ENCODE data around the gene KCNJ10. TPM values are rescaled to one million over a fixed set of nuclear protein-coding genes. Genes with fewer than 3 reads are reported as not detected.

KCNJ10 gene
- total and polyA plus RNA-seq, 2 of the 13 experiments (the other 11 are each of a cell fraction or from before 2014, with no cell fraction given) = 4.4 to 10.3 TPM

DNA sequence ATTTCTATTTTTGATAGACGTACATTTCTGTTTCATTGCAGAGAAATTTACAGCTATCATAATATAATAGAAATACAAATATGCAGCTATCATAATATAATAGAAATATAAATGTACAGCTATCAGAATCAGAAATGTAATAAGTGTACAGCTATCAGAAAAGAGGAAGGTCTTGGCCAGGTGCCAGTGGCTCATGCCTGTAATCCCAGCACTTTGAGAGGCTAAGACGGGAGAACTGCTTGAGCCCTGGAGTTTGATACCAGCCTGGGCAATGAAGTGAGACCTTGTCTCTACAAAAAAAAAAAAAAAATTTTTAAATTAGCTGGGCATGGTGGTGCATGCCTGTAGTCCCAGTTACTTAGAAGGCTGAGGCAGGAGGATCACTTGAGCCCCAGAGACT is 76.0 kb downstream of the KCNJ10 start:
- peaks cover 8% of the 10 kb centered on the region; the same call in 1 of the 2 replicates for H3K4me1 ChIP-seq (ENCODE audit: insufficient read depth, low read length)
- intact Hi-C loops (cut with micrococcal nuclease; ENCODE audit: unreplicated experiment) = no loop called here
- in situ Hi-C loops (cut with HindIII; ENCODE audit: extremely low pct_ligation_motif_present, low pct_unique_long_range_greater_than_20kb) = no loop called here
- no peak overlapping the region for H3K4me3 ChIP-seq (replicated peaks in 1 of 3; ENCODE audit: insufficient read depth in 1 of 3, low read depth in 2 of 3, low read length in 3 of 3)
- H3K79me2 ChIP-seq (ENCODE audit: insufficient read depth, low read length) = no peaks in the 10 kb centered on the region
- ATAC-seq (no peak), FAIRE-seq (no peak), DNase-seq (ENCODE audit: low spot score) (no peak)
- no peaks in the 10 kb centered on the region for H3K36me3 ChIP-seq (replicated peaks in 1 of 2; ENCODE audit: control insufficient read depth in 1 of 2, insufficient read depth in 2 of 2, low read length in 2 of 2)
- H4K20me1 ChIP-seq (ENCODE audit: insufficient read depth, low read length) = no peaks in the 10 kb centered on the region
- no peak overlapping the region for H3K4me2 ChIP-seq (ENCODE audit: low read depth, low read length)
- H3K9ac ChIP-seq (ENCODE audit: insufficient read depth, low read depth, low read length) = no peak overlapping the region
- H3K9me3 ChIP-seq (ENCODE audit: low read length) = no peaks in the 10 kb centered on the region
- H3K27me3 ChIP-seq (ENCODE audit: control insufficient read depth in 1 of 2, insufficient read depth in 2 of 2, low read length in 2 of 2) = no peaks in the 10 kb centered on the region
- TF ChIP-seq CEBPB (IDR thresholded peaks at IDR 0.05; ENCODE audit: borderline replicate concordance, low read depth, low read length) (no peak), RBFOX2 (IDR thresholded peaks at IDR 0.05; ENCODE audit: low read depth, low read length) (no peak), HNRNPL (IDR thresholded peaks at IDR 0.05; ENCODE audit: low read depth, low read length) (no peak), SMARCC2 (IDR thresholded peaks at IDR 0.05) (no peak), ZNF776 (CRISPR knock-in tag; IDR thresholded peaks at IDR 0.05) (no peak), GATAD1 (CRISPR knock-in tag; IDR thresholded peaks at IDR 0.05) (no peak), SATB2 (CRISPR knock-in tag; IDR thresholded peaks at IDR 0.05) (no peak), ZBTB8A (CRISPR knock-in tag; IDR thresholded peaks at IDR 0.05; ENCODE audit: borderline replicate concordance, low read depth) (no peak), FOXK1 (CRISPR knock-in tag; IDR thresholded peaks at IDR 0.05; ENCODE audit: borderline replicate concordance, low read depth) (no peak)
- no TSS peak for BruUV-seq (replicated peaks)
- ChIA-PET CTCF (ENCODE audit: low intra/inter-chr PET ratio, low total read pairs) (no interaction called here), POLR2A (no interaction called here)
- H3K27ac ChIP-seq (ENCODE audit: extremely low read length, insufficient read depth, low read length) = no peak overlapping the region
- H2AFZ ChIP-seq (ENCODE audit: low read length) = no peak overlapping the region
- 8% methylated on average over 2 of the region's 2 CpGs for WGBS (ENCODE audit: low lambda C conversion rate)

DNA sequence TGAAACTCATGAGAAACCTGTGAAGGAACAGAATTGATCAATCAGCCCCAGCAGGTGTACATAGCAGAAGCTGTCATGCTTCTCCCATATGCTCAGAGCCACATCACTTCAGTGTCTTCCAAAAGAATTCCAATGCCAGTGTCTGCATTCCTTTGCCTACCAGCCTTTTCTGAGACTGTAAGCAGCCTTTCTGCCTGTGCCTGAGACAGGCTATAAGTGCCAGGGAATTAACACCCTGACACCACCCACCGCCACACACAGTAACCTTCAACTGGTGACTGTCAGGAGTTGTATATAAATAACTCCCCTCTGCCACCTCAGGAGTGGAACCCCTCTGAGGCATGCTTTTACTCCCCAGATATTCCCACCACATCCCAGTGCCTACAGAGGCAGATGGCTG is 77.8 kb downstream of the KCNJ10 start:
- H3K4me1 ChIP-seq (ENCODE audit: insufficient read depth, low read length) = peaks cover 8% of the 10 kb centered on the region; the same call in 1 of the 2 replicates
- DNase-seq (ENCODE audit: low spot score) (no peak), ATAC-seq (no peak), FAIRE-seq (no peak)
- no peaks in the 10 kb centered on the region for H3K27me3 ChIP-seq (ENCODE audit: control insufficient read depth in 1 of 2, insufficient read depth in 2 of 2, low read length in 2 of 2)
- no peak overlapping the region for H3K4me2 ChIP-seq (ENCODE audit: low read depth, low read length)
- no peak overlapping the region for H3K9ac ChIP-seq (ENCODE audit: insufficient read depth, low read depth, low read length)
- ChIA-PET POLR2A (no interaction called here), CTCF (ENCODE audit: low intra/inter-chr PET ratio, low total read pairs) (no interaction called here)
- TF ChIP-seq ZNF10 (CRISPR knock-in tag; IDR thresholded peaks at IDR 0.05; ENCODE audit: borderline replicate concordance, low read depth) = no peak
- no peak for TF ChIP-seq GPN1 (CRISPR knock-in tag; IDR thresholded peaks at IDR 0.05; ENCODE audit: borderline replicate concordance)
- TF ChIP-seq, protein P1, sequence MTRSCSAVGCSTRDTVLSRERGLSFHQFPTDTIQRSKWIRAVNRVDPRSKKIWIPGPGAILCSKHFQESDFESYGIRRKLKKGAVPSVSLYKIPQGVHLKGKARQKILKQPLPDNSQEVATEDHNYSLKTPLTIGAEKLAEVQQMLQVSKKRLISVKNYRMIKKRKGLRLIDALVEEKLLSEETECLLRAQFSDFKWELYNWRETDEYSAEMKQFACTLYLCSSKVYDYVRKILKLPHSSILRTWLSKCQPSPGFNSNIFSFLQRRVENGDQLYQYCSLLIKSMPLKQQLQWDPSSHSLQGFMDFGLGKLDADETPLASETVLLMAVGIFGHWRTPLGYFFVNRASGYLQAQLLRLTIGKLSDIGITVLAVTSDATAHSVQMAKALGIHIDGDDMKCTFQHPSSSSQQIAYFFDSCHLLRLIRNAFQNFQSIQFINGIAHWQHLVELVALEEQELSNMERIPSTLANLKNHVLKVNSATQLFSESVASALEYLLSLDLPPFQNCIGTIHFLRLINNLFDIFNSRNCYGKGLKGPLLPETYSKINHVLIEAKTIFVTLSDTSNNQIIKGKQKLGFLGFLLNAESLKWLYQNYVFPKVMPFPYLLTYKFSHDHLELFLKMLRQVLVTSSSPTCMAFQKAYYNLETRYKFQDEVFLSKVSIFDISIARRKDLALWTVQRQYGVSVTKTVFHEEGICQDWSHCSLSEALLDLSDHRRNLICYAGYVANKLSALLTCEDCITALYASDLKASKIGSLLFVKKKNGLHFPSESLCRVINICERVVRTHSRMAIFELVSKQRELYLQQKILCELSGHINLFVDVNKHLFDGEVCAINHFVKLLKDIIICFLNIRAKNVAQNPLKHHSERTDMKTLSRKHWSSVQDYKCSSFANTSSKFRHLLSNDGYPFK (CRISPR knock-in tag; IDR thresholded peaks at IDR 0.05; ENCODE audit: borderline replicate concordance) = no peak
- no peak for TF ChIP-seq JUN (CRISPR knock-in tag; IDR thresholded peaks at IDR 0.05)
- no peak for TF ChIP-seq SMAD1 (CRISPR knock-in tag; IDR thresholded peaks at IDR 0.05; ENCODE audit: borderline replicate concordance, low read depth)
- no peak for TF ChIP-seq MYNN (CRISPR knock-in tag; IDR thresholded peaks at IDR 0.05; ENCODE audit: low read depth)
- TF ChIP-seq MAFF (IDR thresholded peaks at IDR 0.05; ENCODE audit: low read depth, low read length) = no peak
- no peak for TF ChIP-seq MIER3 (CRISPR knock-in tag; IDR thresholded peaks at IDR 0.05; ENCODE audit: borderline replicate concordance)
- no peak for TF ChIP-seq ZNF577 (CRISPR knock-in tag; IDR thresholded peaks at IDR 0.05; ENCODE audit: borderline replicate concordance, low read depth)
- TF ChIP-seq STAT5B (CRISPR knock-in tag; IDR thresholded peaks at IDR 0.05) = no peak
- no peaks in the 10 kb centered on the region for H3K36me3 ChIP-seq (replicated peaks in 1 of 2; ENCODE audit: control insufficient read depth in 1 of 2, insufficient read depth in 2 of 2, low read length in 2 of 2)
- no TSS peak for BruUV-seq (replicated peaks)
- H3K79me2 ChIP-seq (ENCODE audit: insufficient read depth, low read length) = no peaks in the 10 kb centered on the region
- 50% methylated on average over 1 of the region's 1 CpG for WGBS (ENCODE audit: low lambda C conversion rate)
- H3K4me3 ChIP-seq (replicated peaks in 1 of 3; ENCODE audit: insufficient read depth in 1 of 3, low read depth in 2 of 3, low read length in 3 of 3) = no peak overlapping the region
- H2AFZ ChIP-seq (ENCODE audit: low read length) = no peak overlapping the region
- intact Hi-C loops (cut with micrococcal nuclease; ENCODE audit: unreplicated experiment) (no loop called here), in situ Hi-C loops (cut with HindIII; ENCODE audit: extremely low pct_ligation_motif_present, low pct_unique_long_range_greater_than_20kb) (no loop called here)
- no peaks in the 10 kb centered on the region for H4K20me1 ChIP-seq (ENCODE audit: insufficient read depth, low read length)
- H3K27ac ChIP-seq (ENCODE audit: extremely low read length, insufficient read depth, low read length) = no peak overlapping the region
- H3K9me3 ChIP-seq (ENCODE audit: low read length) = no peaks in the 10 kb centered on the region

All from HepG2 (cell line).